Suprapubic skin (tissue), 3 donors: ENCODE measurements around the gene PAFAH2.

Source experiments
- CTCF ChIP-seq, 2 donors: fragments of 200-600 bp in 1 of 2; fragments of 450-650 bp in 1 of 2; sonication (generic) in 1 of 2; IDR thresholded peaks; one replicate each; pipeline ENCODE4 v1.5.1; 2016 to 2019; ENCODE audit warnings: antibody characterized with exemption in 2 of 2, mild to moderate bottlenecking in 1 of 2, moderate library complexity in 1 of 2
- POLR2AphosphoS5 ChIP-seq, 3 donors: sonication (generic); formaldehyde crosslinking; IDR thresholded peaks; one replicate each; pipeline ENCODE4 v1.6.1; 2017; ENCODE audit warnings: antibody characterized with exemption in 3 of 3

GRCh38 chr1:25912076-25912831 is 85.6 kb downstream of the PAFAH2 start:
- TF ChIP-seq CTCF (IDR thresholded peaks at IDR 0.05), result no peak
- no peak for TF ChIP-seq POLR2AphosphoS5 (IDR thresholded peaks at IDR 0.05)
